ENCODE data around the gene PPP1R36.
"Not testable (repeated sequence)": the region's sequence is repeated elsewhere in the genome, so short reads cannot be mapped to it uniquely, and the experiment has no call there.

PPP1R36 gene

DNA sequence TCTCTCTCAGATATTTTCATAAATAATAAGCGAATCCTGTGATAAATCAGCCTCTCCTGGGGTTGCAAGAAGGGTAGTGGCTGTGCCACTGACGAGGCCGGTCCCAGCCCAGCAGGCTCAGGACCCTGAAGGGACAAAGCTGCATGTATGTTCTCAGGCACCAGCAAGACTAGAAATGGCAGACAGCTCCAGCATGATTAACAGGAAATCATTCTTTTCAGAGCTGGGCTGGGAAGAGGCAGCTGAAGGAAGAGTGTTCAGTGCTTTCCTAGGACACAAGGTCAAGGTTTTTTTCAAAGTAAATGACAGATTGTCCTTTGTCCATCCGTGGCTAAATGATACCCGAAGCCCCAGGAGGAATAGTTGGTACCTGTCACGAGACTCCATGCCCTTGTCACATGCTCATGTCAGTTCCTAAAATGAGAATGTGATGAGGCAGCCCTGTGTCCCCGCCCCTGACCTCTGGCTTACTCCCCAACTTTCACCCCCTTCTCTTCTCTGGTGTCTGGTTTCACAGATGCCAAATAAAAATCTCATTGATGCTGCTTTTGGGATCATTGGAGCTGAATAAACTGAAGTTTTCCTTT lies 65.1 kb downstream of the PPP1R36 start:
- DNase-seq, result no peak

DNA sequence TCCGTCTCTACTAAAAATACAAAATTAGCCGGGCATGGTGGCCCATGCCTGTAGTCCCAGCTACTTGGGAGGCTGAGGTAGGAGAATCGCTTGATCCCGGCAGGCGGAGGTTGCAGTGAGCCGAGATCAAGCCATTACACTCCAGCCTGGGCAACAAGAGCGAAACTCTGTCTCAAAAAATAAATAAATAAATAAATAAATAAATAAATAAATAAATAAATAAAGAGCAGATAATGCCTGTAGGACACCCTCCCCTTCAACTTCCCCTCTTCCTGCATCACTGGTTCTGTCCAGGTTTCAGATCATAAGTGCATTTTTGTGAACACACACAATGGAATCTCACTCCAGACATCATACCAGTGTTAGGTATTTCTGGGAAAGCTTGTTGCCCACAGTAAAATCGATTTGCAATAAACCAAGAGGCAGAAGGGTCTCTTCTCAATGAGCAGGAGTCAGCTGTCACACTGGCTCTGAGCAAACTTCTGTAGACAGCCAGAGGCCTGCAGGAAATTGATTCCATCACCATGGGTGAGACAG lies 68.2 kb downstream of the PPP1R36 start:
- DNase-seq, result not testable (repeated sequence)

DNA sequence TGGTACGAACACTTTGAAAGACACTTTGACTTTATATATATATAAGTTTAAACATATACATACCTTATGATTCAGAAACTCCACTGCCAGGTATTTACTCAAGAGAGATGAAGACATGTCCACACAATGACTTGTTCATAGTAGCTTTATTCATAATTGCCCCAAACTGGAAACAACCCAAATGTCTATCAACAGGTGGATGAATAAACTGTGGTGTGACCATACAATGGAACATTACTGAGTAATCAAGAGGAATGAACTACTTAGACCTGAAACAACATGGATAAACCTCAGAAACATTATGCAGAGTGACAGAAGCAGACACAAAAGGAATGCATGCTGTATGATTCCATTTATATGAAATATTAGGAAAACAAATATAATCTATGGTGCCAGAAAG lies 71.1 kb downstream of the PPP1R36 start:
- no peak for DNase-seq

DNA sequence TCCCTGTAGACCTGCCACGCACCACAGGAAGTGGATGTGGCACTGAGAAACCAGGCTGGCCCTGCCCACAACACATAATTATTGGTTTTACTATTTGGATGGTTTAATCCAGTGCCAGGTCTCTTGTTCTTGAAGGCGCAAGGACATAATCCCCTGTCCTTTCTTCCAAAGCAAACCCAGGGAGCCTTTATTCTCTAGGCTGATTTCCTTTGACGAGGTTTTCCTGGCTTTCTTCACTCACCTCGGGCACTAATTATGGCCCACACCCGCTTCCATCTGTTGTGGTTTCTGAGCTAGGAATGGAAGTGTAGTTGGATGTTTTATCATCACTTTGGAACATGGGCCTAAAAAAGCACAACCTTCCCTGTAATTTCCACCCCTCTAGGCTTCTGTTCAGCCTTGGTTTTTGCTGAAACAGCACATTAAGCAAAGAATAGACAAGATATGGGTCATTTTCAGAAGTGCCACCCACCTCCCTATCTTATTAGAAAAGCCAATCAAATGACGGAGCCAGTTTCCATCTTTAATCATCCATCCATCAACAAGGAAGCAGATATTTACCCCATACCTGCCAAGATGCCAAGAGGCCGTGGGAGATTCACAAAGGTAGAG lies 73.9 kb downstream of the PPP1R36 start:
- DNase-seq, result no peak

DNA sequence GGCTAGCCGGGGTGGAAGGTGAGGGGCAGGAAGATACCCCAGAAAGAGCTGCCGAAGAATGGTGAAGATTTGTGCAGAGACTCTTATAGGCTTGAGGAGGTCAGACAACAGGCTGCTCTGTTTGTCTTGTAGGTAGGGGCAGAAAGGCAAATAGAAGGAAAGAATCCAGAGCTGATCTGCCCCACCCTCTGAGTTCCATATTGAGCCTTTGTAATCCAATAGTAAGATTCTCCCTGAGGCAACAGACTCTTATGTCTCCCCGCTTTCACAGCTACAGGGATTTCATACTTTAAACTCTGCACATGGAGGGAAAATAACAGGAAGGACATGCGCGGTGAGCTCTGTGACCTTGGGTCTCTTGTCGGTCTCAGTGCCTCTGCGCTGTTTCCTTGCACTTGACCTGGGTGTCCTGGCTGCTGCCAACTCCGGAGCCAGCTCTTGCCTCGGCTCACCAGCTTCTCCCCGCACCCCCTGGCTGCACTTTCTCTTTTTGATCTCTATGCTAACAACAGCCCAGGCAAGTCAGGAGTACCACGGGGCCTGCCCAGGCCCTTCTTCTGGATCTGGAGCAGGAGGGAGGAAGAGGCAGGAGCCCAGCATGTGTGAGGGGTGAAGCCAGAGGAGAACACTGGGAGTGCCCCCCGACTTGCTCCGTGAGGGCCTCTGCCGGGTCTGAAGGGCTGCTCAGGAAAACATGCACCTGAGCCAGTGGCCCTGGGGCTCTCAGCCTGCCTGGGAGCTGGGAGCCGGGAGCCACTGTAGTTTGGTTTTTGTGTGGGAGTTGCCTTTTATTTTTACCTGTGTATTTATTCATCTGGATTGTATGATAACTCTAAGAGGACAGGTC lies 75.8 kb downstream of the PPP1R36 start:
- DNase-seq, result no peak

DNA sequence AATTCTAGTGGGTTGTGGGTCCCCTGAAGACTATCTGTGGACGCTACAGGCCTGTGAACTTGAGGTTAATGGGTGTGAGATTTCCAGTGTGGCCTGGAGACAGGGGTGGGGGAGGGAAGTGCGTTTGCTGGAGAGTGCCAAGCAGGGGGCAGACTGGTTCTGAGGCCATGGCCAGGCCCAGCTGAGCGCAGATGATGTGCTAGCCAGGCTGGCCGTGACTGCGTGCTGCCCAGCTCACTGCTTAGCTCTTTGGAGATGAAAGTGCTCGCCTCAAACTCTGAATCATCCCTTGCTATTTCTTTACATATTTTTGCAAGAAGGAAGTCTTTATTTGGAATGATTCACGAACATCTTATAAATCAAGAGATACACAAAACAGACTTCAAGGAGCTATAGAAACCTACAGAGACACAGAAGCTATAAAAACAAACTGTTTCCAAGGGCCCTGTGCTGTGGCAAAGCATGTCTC lies 79.2 kb downstream of the PPP1R36 start:
- DNase-seq, result no peak

- no peak for DNase-seq
These were observed 81.0 kb downstream of the PPP1R36 start for GRCh38 chr14:64630778-64631177.

DNA sequence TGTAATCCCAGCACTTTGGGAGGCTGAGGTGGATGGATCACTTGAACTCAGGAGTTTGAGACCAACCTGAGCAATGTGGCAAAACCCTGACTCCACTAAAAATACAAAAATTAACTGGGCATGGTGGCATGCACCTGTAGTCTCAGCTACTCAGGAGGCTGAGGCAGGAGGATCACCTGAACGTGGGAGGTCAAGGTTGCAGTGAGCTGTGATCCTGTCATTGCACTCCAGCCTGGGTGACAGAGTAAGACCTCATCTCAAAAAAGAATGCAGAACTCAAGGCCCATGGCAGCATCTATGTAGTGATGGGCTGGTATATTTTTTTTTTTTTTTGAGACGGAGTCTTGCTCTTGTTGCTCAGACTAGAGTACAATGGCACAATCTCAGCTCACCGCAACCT lies 81.5 kb downstream of the PPP1R36 start:
- not testable (repeated sequence) for DNase-seq

DNA sequence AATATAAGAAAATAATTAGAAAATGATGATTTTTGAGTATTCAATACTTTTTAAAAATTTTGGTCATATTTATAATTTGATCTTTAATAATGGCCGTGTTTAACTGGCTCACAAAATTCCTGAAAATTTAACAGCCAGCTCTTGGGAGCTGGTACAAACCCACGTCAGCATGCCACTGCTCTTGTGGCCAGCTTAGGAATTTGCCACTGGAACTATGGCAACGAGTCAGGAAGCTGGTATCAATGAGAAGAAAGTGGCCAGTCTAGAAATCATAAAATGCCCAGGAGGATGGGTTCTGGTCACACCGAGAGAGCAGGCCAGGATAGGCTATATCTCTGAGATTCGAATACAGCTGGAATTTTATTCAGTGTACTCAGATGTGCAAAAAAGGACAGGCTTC lies 82.3 kb downstream of the PPP1R36 start:
- DNase-seq, result no peak

DNA sequence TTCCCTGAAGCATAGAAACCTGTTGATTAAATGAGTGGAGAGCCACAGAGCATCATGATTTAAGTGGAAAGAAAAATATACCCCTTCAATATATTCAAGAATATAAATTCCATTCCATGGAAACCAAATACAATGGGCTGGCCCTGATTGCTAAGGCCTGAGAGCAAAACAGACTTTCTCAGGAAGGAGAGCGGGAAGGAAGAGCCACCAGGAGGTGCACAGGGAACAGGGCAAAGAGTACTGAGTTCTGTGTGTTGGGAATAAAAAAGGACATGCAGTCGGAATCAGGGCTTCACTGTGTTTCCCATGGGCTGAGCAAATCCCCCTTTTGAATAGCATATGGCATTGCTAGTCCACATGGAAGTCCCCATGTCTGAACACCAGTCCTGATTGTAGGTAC lies 84.8 kb downstream of the PPP1R36 start:
- no peak for DNase-seq

GRCh38 chr14:64636208-64636979 lies 86.6 kb downstream of the PPP1R36 start:
- DNase-seq, result peak; percentile 76

DNA sequence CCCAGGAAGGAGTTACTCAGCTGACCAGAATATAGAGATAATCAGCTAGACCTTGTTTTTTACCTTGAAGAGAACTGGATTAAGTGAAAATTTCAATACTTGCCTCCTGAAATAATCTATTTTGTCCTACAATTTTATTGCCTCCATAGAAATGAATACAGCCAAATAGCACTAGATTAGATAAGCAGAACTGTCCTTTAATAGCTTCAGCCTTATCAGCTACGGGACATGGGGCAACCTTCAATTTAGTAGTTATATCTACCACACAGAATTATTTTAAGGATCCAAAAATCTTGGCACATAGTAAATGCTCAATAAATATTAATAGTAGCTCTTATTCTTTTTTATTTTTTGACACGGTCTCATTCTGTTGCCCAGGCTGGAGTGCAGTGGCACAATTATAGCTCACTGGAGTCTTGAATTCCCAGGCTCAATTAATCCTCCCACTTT lies 87.2 kb downstream of the PPP1R36 start:
- no peak for DNase-seq

GRCh38 chr14:64637735-64638473 lies 88.1 kb downstream of the PPP1R36 start:
- no peak for DNase-seq

DNA sequence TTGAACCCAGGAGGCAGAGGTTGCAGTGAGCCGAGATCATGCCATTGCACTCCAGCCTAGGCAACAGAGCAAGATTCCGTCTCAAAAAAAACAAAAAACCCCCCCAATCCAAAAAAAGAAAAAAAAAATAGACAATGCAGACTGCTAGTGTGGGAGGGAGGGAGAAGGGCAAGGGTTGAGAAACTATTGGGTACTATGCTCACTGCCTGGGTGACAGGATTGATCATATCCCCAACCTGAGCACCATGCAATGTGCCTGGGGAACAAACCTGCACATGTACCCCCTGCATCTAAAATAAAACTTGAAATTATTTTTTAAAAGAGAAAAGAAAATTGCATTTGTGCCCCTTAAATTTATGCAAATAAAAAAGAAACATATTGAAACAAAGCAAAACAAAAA lies 88.9 kb downstream of the PPP1R36 start:
- no peak for DNase-seq
